ENCODE measurements around the gene C16orf92.
"Not testable (repeated sequence)": the region's sequence is repeated elsewhere in the genome, so short reads cannot be mapped to it uniquely, and the experiment has no call there.

C16orf92 gene

GRCh38 chr16:30007378-30007895 is 15.6 kb upstream of the C16orf92 start:
- H3K27ac ChIP-seq (ENCODE audit: low read depth, low read length): no peak overlapping the region
- no peak overlapping the region for H3K4me3 ChIP-seq (ENCODE audit: low read depth, low read length)
- H3K27me3 ChIP-seq (ENCODE audit: control insufficient read depth, insufficient read depth, low read length): peaks cover 22% of the 10 kb centered on the region
- peaks cover 17% of the 10 kb centered on the region for H3K36me3 ChIP-seq (ENCODE audit: control insufficient read depth, insufficient read depth, low read length)
- H3K9ac ChIP-seq (ENCODE audit: low read depth, low read length): no peak overlapping the region
- no peaks in the 10 kb centered on the region for H3K9me3 ChIP-seq (ENCODE audit: control insufficient read depth, insufficient read depth, low read length)
- H3K4me1 ChIP-seq (ENCODE audit: control insufficient read depth, insufficient read depth, low read length): peaks cover 4% of the 10 kb centered on the region

GRCh38 chr16:30009085-30009862 is 13.7 kb upstream of the C16orf92 start:
- Histone ChIP-seq H3K27ac (ENCODE audit: low read depth, low read length) (no peak overlapping the region), H3K4me1 (ENCODE audit: control insufficient read depth, insufficient read depth, low read length) (peaks cover 4% of the 10 kb centered on the region), H3K9me3 (ENCODE audit: control insufficient read depth, insufficient read depth, low read length) (no peaks in the 10 kb centered on the region), H3K27me3 (ENCODE audit: control insufficient read depth, insufficient read depth, low read length) (peaks cover 22% of the 10 kb centered on the region), H3K9ac (ENCODE audit: low read depth, low read length) (no peak overlapping the region), H3K4me3 (ENCODE audit: low read depth, low read length) (no peak overlapping the region), H3K36me3 (ENCODE audit: control insufficient read depth, insufficient read depth, low read length) (peaks cover 6% of the 10 kb centered on the region; the same call in 1 of the 2 replicates)

GRCh38 chr16:30009990-30010843 is 12.8 kb upstream of the C16orf92 start:
- H3K27ac ChIP-seq (ENCODE audit: low read depth, low read length): no peak overlapping the region
- no peak overlapping the region for H3K9ac ChIP-seq (ENCODE audit: low read depth, low read length)
- H3K4me1 ChIP-seq (ENCODE audit: control insufficient read depth, insufficient read depth, low read length): peaks cover 4% of the 10 kb centered on the region
- peak overlapping the region; percentile 89 for H3K4me3 ChIP-seq (ENCODE audit: low read depth, low read length)
- H3K27me3 ChIP-seq (ENCODE audit: control insufficient read depth, insufficient read depth, low read length): peaks cover 22% of the 10 kb centered on the region
- H3K9me3 ChIP-seq (ENCODE audit: control insufficient read depth, insufficient read depth, low read length): no peaks in the 10 kb centered on the region
- H3K36me3 ChIP-seq (ENCODE audit: control insufficient read depth, insufficient read depth, low read length): peaks cover 6% of the 10 kb centered on the region; the same call in 1 of the 2 replicates

- H3K4me1 ChIP-seq (ENCODE audit: control insufficient read depth, insufficient read depth, low read length): peaks cover 4% of the 10 kb centered on the region
- H3K27ac ChIP-seq (ENCODE audit: low read depth, low read length): no peak within 1 kb of the TSS
- peaks cover 22% of the 10 kb centered on the region for H3K27me3 ChIP-seq (ENCODE audit: control insufficient read depth, insufficient read depth, low read length)
- H3K36me3 ChIP-seq (ENCODE audit: control insufficient read depth, insufficient read depth, low read length): peaks cover 5% of the 10 kb centered on the region; the same call in 1 of the 2 replicates
- H3K9ac ChIP-seq (ENCODE audit: low read depth, low read length): no peak within 1 kb of the TSS
- H3K4me3 ChIP-seq (ENCODE audit: low read depth, low read length): peak within 1 kb of the TSS; percentile 89
- H3K9me3 ChIP-seq (ENCODE audit: control insufficient read depth, insufficient read depth, low read length): no peaks in the 10 kb centered on the region
Observed at GRCh38 chr16:30010844-30011713, 11.9 kb upstream of the C16orf92 start, which contains the start of gene DOC2A. DOC2A (minus strand) TSS chr16:30011027; CDS start chr16:30010222, 805 bp downstream.

- no peak overlapping the region for H3K9ac ChIP-seq (ENCODE audit: low read depth, low read length)
- H3K36me3 ChIP-seq (ENCODE audit: control insufficient read depth, insufficient read depth, low read length): no peaks in the 10 kb centered on the region
- H3K9me3 ChIP-seq (ENCODE audit: control insufficient read depth, insufficient read depth, low read length): no peaks in the 10 kb centered on the region
- peak overlapping the region; percentile 89 for H3K4me3 ChIP-seq (ENCODE audit: low read depth, low read length)
- no peak overlapping the region for H3K27ac ChIP-seq (ENCODE audit: low read depth, low read length)
- peaks cover 22% of the 10 kb centered on the region for H3K27me3 ChIP-seq (ENCODE audit: control insufficient read depth, insufficient read depth, low read length)
- H3K4me1 ChIP-seq (ENCODE audit: control insufficient read depth, insufficient read depth, low read length): peaks cover 4% of the 10 kb centered on the region
Observed at GRCh38 chr16:30011714-30012504, 11.1 kb upstream of the C16orf92 start.

GRCh38 chr16:30012598-30012997 is 10.4 kb upstream of the C16orf92 start:
- not testable (repeated sequence) for H3K4me3 ChIP-seq (ENCODE audit: low read depth, low read length); H3K36me3 ChIP-seq (ENCODE audit: control insufficient read depth, insufficient read depth, low read length); H3K27ac ChIP-seq (ENCODE audit: low read depth, low read length); H3K4me1 ChIP-seq (ENCODE audit: control insufficient read depth, insufficient read depth, low read length); H3K9me3 ChIP-seq (ENCODE audit: control insufficient read depth, insufficient read depth, low read length); H3K9ac ChIP-seq (ENCODE audit: low read depth, low read length)
- peaks cover 22% of the 10 kb centered on the region for H3K27me3 ChIP-seq (ENCODE audit: control insufficient read depth, insufficient read depth, low read length)

- H3K36me3 ChIP-seq (ENCODE audit: control insufficient read depth, insufficient read depth, low read length); H3K9ac ChIP-seq (ENCODE audit: low read depth, low read length); H3K27ac ChIP-seq (ENCODE audit: low read depth, low read length); H3K9me3 ChIP-seq (ENCODE audit: control insufficient read depth, insufficient read depth, low read length); H3K4me1 ChIP-seq (ENCODE audit: control insufficient read depth, insufficient read depth, low read length); H3K4me3 ChIP-seq (ENCODE audit: low read depth, low read length): not testable (repeated sequence)
- H3K27me3 ChIP-seq (ENCODE audit: control insufficient read depth, insufficient read depth, low read length): peaks cover 13% of the 10 kb centered on the region
Observed at GRCh38 chr16:30015450-30015849, 7.5 kb upstream of the C16orf92 start.

GRCh38 chr16:30016555-30017276 is 6.3 kb upstream of the C16orf92 start:
- Histone ChIP-seq H3K27me3 (ENCODE audit: control insufficient read depth, insufficient read depth, low read length) (peaks cover 8% of the 10 kb centered on the region), H3K36me3 (ENCODE audit: control insufficient read depth, insufficient read depth, low read length) (no peaks in the 10 kb centered on the region), H3K4me1 (ENCODE audit: control insufficient read depth, insufficient read depth, low read length) (peaks cover 4% of the 10 kb centered on the region), H3K4me3 (ENCODE audit: low read depth, low read length) (no peak overlapping the region), H3K27ac (ENCODE audit: low read depth, low read length) (no peak overlapping the region), H3K9ac (ENCODE audit: low read depth, low read length) (no peak overlapping the region), H3K9me3 (ENCODE audit: control insufficient read depth, insufficient read depth, low read length) (no peaks in the 10 kb centered on the region)

- Histone ChIP-seq H3K9me3 (ENCODE audit: control insufficient read depth, insufficient read depth, low read length) (no peaks in the 10 kb centered on the region), H3K27ac (ENCODE audit: low read depth, low read length) (no peak overlapping the region), H3K4me1 (ENCODE audit: control insufficient read depth, insufficient read depth, low read length) (peaks cover under 1% of the 10 kb centered on the region; the same call in 1 of the 2 replicates), H3K4me3 (ENCODE audit: low read depth, low read length) (no peak overlapping the region), H3K27me3 (ENCODE audit: control insufficient read depth, insufficient read depth, low read length) (peaks cover 2% of the 10 kb centered on the region), H3K36me3 (ENCODE audit: control insufficient read depth, insufficient read depth, low read length) (no peaks in the 10 kb centered on the region), H3K9ac (ENCODE audit: low read depth, low read length) (no peak overlapping the region)
Observed at GRCh38 chr16:30017277-30017656, 5.7 kb upstream of the C16orf92 start.

All from HUES48 (cell line).